NCI-H2196 treated with DMSO at 0.1 percent for 48 hours (cell line): ENCODE measurements around the gene FBXW12.
"Not testable (repeated sequence)": the region's sequence is repeated elsewhere in the genome, so short reads cannot be mapped to it uniquely, and the experiment has no call there.

Experiments used
- DNase-seq: peaks from one replicate; lab custom pipeline; 2025; ENCODE audit not compliant: unreplicated experiment; lab: John Stamatoyannopoulos, UW

Gene FBXW12

DNA sequence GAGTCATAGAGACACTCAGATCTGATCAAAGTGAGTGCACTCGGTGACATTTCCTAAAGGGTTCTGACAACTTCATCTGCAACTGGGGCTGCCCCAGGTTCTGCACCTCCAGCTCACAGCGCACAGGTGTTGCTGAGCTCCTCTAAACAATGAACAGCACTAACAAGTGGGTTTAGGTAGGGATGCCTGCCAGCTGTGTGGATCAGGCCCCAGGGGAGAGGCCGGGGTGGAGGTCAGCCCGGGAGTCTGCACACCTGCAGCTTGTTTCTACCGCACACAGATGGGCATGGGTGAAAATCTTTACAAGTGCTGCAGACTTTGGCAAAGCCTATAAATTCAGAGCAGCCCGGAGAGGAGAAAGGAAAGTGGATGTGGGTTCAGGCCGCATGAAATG, 355 bp downstream of the FBXW12 start:
- DNase-seq, result no peak

- DNase-seq, result no peak
Observed at GRCh38 chr3:48372862-48373435, 930 bp downstream of the FBXW12 start.

DNA sequence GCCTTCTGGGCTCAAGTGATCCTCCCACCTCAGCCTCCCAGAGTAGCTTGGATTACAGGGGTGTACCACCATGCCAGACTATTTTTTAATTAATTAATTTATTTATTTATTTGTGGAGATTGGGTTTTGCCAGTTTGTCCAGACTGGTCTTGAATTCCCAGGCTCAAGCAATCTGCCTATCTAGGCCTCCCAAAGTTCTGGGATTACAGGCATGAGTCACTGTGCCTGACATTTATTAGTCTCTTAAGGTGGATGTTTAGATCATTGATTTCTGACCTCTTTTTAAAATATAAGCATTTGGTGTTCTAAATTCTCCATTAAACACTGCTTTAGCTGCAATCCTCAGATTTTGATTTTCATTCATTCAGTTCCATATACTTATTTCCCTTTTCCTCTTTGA, 15.6 kb downstream of the FBXW12 start:
- no peak for DNase-seq

DNA sequence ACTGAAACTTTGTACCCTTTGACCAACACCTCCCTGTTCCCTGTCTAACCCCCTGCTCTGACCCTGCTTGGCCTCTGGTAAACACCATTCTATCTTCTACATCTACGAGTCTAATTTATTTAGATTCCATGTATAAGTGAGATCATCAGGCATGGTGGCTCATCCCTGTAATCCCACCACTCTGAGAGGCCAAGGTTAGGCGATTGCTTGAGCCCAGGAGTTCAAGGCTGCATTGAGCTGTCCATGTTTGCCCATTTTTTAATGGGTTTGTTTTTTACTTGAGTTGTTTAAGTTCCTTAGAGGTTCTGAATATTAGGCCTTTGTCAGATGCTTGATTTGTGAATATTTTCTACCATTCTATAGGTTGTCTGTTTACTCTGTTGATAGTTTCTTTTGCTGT, 16.9 kb downstream of the FBXW12 start:
- no peak for DNase-seq

DNA sequence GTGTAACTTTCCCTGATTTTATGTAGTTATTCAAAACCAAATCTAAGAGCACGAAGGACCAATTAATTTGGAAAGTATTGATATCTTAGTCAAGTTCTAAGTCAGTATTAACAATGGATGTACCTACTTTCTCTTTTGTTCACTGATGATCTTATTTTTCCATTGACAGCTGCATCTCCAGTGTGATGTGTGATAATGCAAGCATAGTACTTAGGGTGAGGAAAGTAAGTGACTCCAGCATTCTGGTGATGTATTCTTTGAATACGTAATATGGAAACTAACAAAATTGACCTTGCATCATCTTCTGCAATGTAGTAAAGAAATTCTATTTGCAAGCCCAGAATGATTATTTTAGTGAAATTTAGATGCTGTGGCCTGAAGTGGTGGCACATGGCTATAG, 22.4 kb downstream of the FBXW12 start:
- no peak for DNase-seq

- no peak for DNase-seq
Observed at GRCh38 chr3:48395714-48396113, 23.7 kb downstream of the FBXW12 start.

- no peak for DNase-seq
Observed at GRCh38 chr3:48397767-48398681, 26.0 kb downstream of the FBXW12 start.

- DNase-seq, result no peak
Observed at GRCh38 chr3:48398701-48399386, 26.8 kb downstream of the FBXW12 start.

DNA sequence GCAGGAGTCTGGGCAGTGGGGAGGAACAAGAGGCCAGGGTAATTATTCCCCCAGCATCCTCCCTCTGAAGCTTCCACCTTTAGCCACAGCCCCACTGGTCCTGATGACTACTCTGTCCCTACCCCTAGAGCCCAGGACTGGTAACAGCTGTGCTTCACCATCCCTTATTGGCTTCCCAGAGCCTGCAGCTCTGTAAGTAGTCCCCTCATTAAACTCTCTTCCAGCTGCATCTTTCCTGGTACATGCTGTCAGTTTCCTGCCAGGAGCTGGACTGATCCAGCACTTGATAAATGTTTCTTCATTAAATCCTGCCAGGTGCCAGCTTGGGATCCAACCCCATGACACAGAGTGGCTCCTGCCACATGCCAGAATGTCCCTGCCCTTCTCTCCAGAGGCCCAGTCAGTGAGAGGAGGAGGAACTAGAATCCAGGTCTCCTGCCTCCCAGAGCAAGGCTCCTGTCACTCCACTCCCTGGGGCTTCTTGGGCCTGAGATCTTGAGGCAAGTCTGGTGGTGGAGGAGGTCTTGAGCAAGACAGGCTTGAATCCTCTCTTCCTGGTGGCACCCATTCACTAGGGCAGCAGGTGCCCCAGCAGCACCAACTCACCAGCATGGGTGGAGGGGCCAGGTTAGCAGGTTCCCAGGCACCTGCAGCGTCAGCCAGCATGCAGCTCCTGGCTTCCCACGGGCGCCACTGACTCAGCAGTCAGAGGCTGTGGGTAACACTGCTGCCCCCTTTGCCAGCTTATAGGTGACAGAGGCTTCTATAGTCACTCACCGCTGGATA, 27.6 kb downstream of the FBXW12 start:
- DNase-seq, result no peak

- peak; percentile 1 for DNase-seq
Observed at GRCh38 chr3:48400824-48401433, 28.9 kb downstream of the FBXW12 start.

GRCh38 chr3:48401434-48401901, 29.4 kb downstream of the FBXW12 start:
- not testable (repeated sequence) for DNase-seq

DNA sequence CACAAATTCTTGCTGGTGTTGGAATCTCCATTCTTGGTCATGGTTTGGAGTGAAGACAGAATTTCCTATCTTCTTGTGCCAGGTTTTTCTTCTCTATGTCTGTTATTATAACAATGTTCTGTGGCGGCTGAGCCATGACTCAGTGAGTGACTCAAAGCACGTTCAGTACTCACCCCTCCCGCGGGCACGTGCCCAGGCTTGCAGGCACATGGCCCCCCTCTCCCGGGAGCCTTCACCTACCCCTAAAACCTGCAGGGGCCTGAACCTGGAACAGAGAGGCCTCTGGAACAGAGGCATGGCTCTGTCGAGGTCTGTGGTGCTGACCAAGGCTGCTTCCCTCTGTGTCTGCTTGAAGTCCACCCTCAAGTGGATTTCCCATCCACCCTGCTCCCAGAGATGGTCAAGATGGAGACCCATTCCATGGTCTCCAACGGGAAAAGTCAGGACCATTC, 30.3 kb downstream of the FBXW12 start:
- no peak for DNase-seq

DNA sequence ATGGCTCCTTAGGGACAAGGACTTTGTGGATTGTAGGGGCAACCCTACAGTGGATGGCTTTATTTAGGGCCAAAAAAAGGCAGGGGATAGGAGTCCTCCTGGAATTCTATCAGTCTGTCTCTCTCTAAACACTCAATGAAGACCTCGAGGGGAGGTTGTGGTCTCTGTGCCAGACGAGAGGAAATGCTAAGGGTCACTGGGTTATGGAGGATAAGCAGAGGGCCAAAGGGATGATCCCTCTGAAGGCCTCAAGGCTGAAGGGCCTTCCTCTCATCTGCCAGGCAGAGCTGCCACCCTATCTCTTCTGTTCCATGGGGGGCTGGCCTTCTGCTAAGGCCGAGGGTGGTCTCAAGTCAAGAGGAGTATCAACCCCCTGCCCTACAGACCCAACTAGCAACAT, 30.9 kb downstream of the FBXW12 start:
- no peak for DNase-seq

- DNase-seq, result no peak
Observed at GRCh38 chr3:48403533-48404439, 31.8 kb downstream of the FBXW12 start.

DNA sequence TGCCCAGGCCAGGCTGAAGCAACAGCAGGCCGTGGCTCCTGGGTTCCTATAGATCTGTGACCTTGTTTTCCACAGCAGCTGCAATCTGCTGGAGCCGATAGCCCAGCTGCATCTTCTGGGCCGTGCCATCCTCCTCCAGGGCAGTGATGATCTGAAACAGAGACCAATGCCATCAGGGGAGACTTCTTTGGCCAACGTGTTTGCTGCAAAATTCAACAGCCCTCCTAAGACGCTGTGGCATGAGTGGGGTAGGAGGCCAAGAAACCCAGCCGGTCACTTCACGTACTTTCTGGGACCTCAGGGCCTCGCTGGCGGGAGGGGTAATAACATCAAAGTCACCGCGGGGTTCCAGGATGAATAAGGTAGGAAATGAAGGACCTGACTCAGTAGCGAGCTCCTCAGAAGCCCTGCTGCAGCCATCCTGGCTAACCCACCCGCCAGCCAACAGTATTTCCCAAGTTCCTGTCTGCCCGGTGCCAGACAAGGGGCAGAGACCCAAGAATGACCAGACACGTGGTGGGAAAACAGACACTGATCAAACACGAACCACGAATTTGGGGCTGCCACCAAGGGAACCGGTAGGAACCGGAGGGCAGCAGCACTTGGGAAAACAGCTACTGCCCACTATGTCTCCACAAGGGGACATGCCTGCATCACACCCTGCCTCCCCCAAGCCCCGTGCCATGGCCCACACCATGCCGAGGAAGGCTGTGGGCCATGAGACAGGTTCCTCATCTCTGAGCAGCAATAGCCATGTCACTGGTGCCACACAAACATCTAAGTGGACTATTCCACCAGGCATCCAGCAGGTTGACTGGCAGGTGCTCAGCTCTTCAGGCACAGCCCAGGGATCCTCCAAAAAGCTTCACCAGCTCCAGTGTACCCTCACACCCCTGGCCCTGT, 32.7 kb downstream of the FBXW12 start:
- DNase-seq, result no peak

GRCh38 chr3:48405343-48405881, 33.4 kb downstream of the FBXW12 start:
- no peak for DNase-seq

DNA sequence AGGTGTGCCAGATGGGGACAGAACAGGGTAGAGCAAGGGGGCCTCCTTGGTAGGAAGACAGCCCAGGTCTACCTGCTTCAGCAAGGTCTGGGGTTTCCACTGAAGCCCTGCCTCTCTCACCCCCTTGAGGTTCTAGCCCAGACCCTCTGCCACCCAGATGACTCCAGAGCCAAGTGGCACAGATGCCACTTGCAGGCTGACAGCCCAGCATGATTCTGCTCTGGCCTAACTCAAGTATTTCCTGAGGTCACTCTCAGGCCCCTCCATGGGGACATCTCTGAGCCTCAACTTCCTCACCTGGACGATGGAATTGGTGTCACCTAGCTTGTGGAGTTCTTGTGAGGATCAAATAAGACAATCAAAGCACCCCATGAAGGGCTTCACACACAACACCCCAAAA, 34.0 kb downstream of the FBXW12 start:
- DNase-seq, result no peak
